ENCODE data around the gene ATG13. TPM values are rescaled to one million over a fixed set of nuclear protein-coding genes. Genes with fewer than 3 reads are reported as not detected.

Gene ATG13
- total RNA-seq, 2 experiments from 2014 or later: 46.4 to 53.2 TPM

- H3K36me3 ChIP-seq (ENCODE audit: insufficient read depth, low read length): peaks cover 57% of the 10 kb centered on the region
- H3K9me2 ChIP-seq (ENCODE audit: insufficient read depth, low read length): no peaks in the 10 kb centered on the region
- TF ChIP-seq EZH2phosphoT487 (IDR thresholded peaks at IDR 0.05; ENCODE audit: borderline replicate concordance, low read depth, low read length): no peak
- TF ChIP-seq, protein P1, sequence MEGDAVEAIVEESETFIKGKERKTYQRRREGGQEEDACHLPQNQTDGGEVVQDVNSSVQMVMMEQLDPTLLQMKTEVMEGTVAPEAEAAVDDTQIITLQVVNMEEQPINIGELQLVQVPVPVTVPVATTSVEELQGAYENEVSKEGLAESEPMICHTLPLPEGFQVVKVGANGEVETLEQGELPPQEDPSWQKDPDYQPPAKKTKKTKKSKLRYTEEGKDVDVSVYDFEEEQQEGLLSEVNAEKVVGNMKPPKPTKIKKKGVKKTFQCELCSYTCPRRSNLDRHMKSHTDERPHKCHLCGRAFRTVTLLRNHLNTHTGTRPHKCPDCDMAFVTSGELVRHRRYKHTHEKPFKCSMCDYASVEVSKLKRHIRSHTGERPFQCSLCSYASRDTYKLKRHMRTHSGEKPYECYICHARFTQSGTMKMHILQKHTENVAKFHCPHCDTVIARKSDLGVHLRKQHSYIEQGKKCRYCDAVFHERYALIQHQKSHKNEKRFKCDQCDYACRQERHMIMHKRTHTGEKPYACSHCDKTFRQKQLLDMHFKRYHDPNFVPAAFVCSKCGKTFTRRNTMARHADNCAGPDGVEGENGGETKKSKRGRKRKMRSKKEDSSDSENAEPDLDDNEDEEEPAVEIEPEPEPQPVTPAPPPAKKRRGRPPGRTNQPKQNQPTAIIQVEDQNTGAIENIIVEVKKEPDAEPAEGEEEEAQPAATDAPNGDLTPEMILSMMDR (conservative IDR thresholded peaks at IDR 0.05; ENCODE audit: low read length): no peak
- H3K4me3 ChIP-seq (ENCODE audit: low read depth, low read length, poor library complexity, severe bottlenecking): no peak overlapping the region
- no peak for DNase-seq (ENCODE audit: low spot score)
- no peak overlapping the region for H3K27ac ChIP-seq (ENCODE audit: low read depth, low read length, poor library complexity, severe bottlenecking)
- no peaks in the 10 kb centered on the region for H4K20me1 ChIP-seq (ENCODE audit: insufficient read depth, low read length)
- POLR2A ChIA-PET: no interaction called here
- BruUV-seq (replicated peaks): no TSS peak
- H3K9me3 ChIP-seq (ENCODE audit: low read length): no peaks in the 10 kb centered on the region
- CTCF ChIA-PET (ENCODE audit: unreplicated experiment): no interaction called here
- no peaks in the 10 kb centered on the region for H3K79me2 ChIP-seq (ENCODE audit: insufficient read depth, low read depth, low read length)
- no peak overlapping the region for H3K4me2 ChIP-seq (ENCODE audit: low read length)
- intact Hi-C loops (cut with micrococcal nuclease; ENCODE audit: unreplicated experiment): no loop called here
- H3K4me1 ChIP-seq (ENCODE audit: insufficient read depth, low read length, poor library complexity, severe bottlenecking): no peaks in the 10 kb centered on the region
- H2AFZ ChIP-seq (ENCODE audit: low read length): no peak overlapping the region
Observed at GRCh38 chr11:46657186-46657585, 39.8 kb downstream of the ATG13 start.

- no peak for DNase-seq (ENCODE audit: low spot score)
- H3K36me3 ChIP-seq (ENCODE audit: insufficient read depth, low read length): peaks cover 53% of the 10 kb centered on the region
- no peak for TF ChIP-seq EZH2phosphoT487 (IDR thresholded peaks at IDR 0.05; ENCODE audit: borderline replicate concordance, low read depth, low read length)
- TF ChIP-seq, protein P1 (conservative IDR thresholded peaks at IDR 0.05; ENCODE audit: low read length): no peak
- H3K9me2 ChIP-seq (ENCODE audit: insufficient read depth, low read length): no peaks in the 10 kb centered on the region
- H3K79me2 ChIP-seq (ENCODE audit: insufficient read depth, low read depth, low read length): no peaks in the 10 kb centered on the region
- H3K4me3 ChIP-seq (ENCODE audit: low read depth, low read length, poor library complexity, severe bottlenecking): no peak overlapping the region
- no peak overlapping the region for H2AFZ ChIP-seq (ENCODE audit: low read length)
- H4K20me1 ChIP-seq (ENCODE audit: insufficient read depth, low read length): no peaks in the 10 kb centered on the region
- H3K4me2 ChIP-seq (ENCODE audit: low read length): no peak overlapping the region
- ChIA-PET CTCF (ENCODE audit: unreplicated experiment) (no interaction called here), POLR2A (no interaction called here)
- intact Hi-C loops (cut with micrococcal nuclease; ENCODE audit: unreplicated experiment): no loop called here
- H3K9me3 ChIP-seq (ENCODE audit: low read length): no peaks in the 10 kb centered on the region
- H3K27ac ChIP-seq (ENCODE audit: low read depth, low read length, poor library complexity, severe bottlenecking): no peak overlapping the region
- H3K4me1 ChIP-seq (ENCODE audit: insufficient read depth, low read length, poor library complexity, severe bottlenecking): no peaks in the 10 kb centered on the region
- no TSS peak for BruUV-seq (replicated peaks)
Observed at GRCh38 chr11:46658259-46658658, 40.9 kb downstream of the ATG13 start.

- Histone ChIP-seq H3K9me3 (ENCODE audit: low read length) (no peaks in the 10 kb centered on the region), H3K4me1 (ENCODE audit: insufficient read depth, low read length, poor library complexity, severe bottlenecking) (no peaks in the 10 kb centered on the region), H2AFZ (ENCODE audit: low read length) (no peak overlapping the region), H3K4me2 (ENCODE audit: low read length) (no peak overlapping the region), H3K9me2 (ENCODE audit: insufficient read depth, low read length) (no peaks in the 10 kb centered on the region), H3K36me3 (ENCODE audit: insufficient read depth, low read length) (peaks cover 54% of the 10 kb centered on the region), H4K20me1 (ENCODE audit: insufficient read depth, low read length) (no peaks in the 10 kb centered on the region), H3K4me3 (ENCODE audit: low read depth, low read length, poor library complexity, severe bottlenecking) (no peak overlapping the region), H3K79me2 (ENCODE audit: insufficient read depth, low read depth, low read length) (no peaks in the 10 kb centered on the region), H3K27ac (ENCODE audit: low read depth, low read length, poor library complexity, severe bottlenecking) (no peak overlapping the region)
- CTCF ChIA-PET (ENCODE audit: unreplicated experiment): no interaction called here
- DNase-seq (ENCODE audit: low spot score): no peak
- BruUV-seq (replicated peaks): no TSS peak
- intact Hi-C loops (cut with micrococcal nuclease; ENCODE audit: unreplicated experiment): no loop called here
- POLR2A ChIA-PET: interaction anchor here (0.7 kb wide), 2 partner anchors 15 to 517 kb away, joined by 4 to 5 read pairs; no protein-coding TSS in a partner anchor
- TF ChIP-seq, protein P1 (conservative IDR thresholded peaks at IDR 0.05; ENCODE audit: low read length): no peak
Observed at GRCh38 chr11:46659908-46660307, 42.6 kb downstream of the ATG13 start.
